Mucosa of rectum (tissue), 2 donors: ENCODE results near the gene B3GNT7.

Source experiments
- H3K27ac ChIP-seq, 2 donors: one replicate each; pipeline ENCODE4 v1.7.0; 2013; ENCODE audit warnings: inconsistent platforms in 2 of 2, low read depth in 2 of 2, low read length in 2 of 2
- H3K27me3 ChIP-seq, 2 donors: one replicate each; pipeline ENCODE4 v1.7.0; 2013; ENCODE audit warnings: low read length in 2 of 2; ENCODE audit not compliant: control insufficient read depth in 2 of 2, insufficient read depth in 2 of 2
- H3K36me3 ChIP-seq, 2 donors: one replicate each; pipeline ENCODE4 v1.7.0; 2013; ENCODE audit warnings: low read length in 2 of 2; ENCODE audit not compliant: control insufficient read depth in 2 of 2, insufficient read depth in 2 of 2
- H3K4me1 ChIP-seq, 2 donors: one replicate each; pipeline ENCODE4 v1.7.0; 2013; ENCODE audit warnings: low read length in 2 of 2, mild to moderate bottlenecking in 1 of 2; ENCODE audit not compliant: control insufficient read depth in 2 of 2, insufficient read depth in 2 of 2
- H3K4me3 ChIP-seq, 2 donors: one replicate each; pipeline ENCODE4 v1.7.0; 2013; ENCODE audit warnings: low read length in 2 of 2
- H3K9ac ChIP-seq, 2 donors: one replicate each; pipeline ENCODE4 v1.7.0; 2013; ENCODE audit warnings: low read length in 2 of 2, low read depth in 1 of 2, mild to moderate bottlenecking in 1 of 2
- H3K9me3 ChIP-seq, 2 donors: one replicate each; pipeline ENCODE4 v1.7.0; 2013; ENCODE audit warnings: low read length in 2 of 2; ENCODE audit not compliant: control insufficient read depth in 2 of 2
- donor health status: healthy.
- donor health status: Normal muscosa, but diverticular disease.

The B3GNT7 gene

DNA sequence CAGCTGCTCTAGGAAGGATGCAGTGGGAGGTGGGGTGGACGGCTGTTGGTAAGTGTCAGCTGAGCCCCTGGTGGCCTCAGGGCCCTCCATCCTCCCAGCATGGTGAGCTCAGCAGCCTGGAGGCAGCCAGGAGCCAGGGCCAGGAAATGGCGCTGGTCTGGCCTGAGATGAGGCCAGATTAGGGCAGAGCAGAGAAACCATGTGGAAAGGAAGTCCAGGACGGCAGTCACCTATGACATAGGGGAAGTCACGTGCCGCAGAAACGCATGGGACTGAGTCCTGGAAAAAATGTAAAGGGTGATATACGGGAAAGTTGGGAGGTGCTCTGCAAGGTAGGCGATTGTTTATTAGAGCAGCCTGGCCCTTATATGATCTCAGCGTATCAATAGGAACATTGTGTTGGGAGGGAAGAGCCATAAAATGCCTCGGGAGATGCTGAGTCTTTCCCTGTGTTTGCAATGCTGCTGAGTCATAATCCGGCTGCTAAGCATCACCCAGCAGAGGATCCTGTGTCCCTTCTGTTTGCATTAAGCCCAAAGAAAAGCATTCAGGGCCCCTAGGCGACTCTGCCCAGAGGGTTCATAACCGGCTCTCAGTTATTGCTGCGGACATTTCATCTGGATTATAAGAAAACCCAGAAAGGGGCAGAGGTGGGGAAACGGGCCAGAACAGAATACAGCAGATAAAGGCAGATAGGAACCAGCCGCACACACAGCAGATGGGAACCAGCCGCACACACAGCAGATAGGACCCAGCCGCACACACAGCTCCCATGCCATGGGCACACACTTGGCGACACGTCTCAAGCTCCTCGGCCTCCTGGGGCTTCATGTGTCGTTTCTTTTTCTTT lies 30.3 kb upstream of the B3GNT7 start:
- Histone ChIP-seq H3K27me3 (no peaks in the 10 kb centered on the region), H3K4me3 (peak overlapping the region; percentile 13 to 33), H3K36me3 (peaks cover 0 to 2% of the 10 kb centered on the region in 2 donors), H3K4me1 (peaks cover 4 to 12% of the 10 kb centered on the region in 2 donors), H3K9ac (peak overlapping the region in 1 of 2 donors; percentile 41), H3K9me3 (no peaks in the 10 kb centered on the region), H3K27ac (peak overlapping the region; percentile 12 to 80)

DNA sequence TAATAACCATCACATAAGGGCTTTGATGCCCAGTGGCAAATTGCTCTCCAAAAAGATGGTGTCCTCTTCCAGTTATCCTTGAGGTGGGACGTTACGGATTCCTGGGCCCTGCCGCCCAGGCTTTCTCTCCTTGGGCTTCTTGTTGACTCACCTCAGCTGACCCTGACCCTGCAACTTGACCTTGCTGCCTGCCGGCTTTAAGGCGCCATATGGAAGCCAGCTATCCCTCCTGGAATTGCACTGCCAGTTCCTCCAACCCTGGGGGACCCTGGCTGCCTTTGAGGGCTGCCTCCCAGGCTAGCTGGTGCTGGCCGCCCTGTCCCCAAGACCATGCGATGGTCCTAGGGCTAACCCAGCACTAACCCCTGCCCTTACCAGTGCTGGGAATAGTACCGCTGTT lies 28.3 kb upstream of the B3GNT7 start:
- Histone ChIP-seq H3K9ac (no peak overlapping the region), H3K27me3 (no peaks in the 10 kb centered on the region), H3K27ac (no peak overlapping the region), H3K4me3 (no peak overlapping the region), H3K4me1 (peaks cover 4 to 12% of the 10 kb centered on the region in 2 donors), H3K36me3 (peaks cover 0 to 2% of the 10 kb centered on the region in 2 donors), H3K9me3 (no peaks in the 10 kb centered on the region)

DNA sequence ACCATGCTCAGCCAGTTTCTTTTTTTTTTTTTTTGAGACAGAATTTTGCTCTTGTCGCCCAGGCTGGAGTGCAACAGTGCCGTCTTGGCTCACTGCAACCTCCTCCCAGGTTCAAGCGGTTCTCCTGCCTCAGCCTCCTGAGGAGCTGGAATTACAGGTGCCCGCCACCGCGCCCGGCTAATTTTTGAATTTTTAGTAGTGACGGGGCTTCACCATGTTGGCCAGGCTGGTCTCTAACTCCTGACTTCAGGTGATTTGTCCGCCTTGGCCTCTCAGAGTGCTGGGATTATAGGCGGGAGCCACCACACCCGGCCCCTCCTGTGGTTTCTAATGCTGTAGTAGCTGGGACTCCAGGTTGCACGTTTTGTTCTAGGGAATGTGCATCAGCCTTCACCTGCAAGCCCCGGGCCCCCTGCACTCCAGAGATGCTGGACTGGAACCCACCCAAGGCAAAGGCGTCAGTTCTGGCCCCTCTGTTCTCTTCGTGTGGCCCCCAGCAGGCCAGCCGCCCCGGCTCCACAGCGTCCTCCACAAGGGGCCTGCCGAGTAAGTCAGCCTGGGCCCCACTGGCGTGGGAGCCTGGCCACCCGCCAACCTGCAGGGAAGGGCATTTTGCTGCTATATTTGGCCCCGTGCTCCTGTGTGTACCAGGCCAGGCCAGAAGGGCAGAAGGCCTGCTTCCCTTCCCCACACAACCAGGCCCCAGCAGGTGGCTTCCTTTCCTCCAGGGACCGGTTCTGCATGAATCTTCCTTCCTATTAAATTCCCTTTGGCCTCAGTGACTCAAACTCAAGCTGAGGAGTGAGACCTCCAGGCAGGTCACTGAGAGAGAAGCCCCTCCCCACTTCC lies 25.7 kb upstream of the B3GNT7 start:
- H3K9me3 ChIP-seq: no peaks in the 10 kb centered on the region
- no peak overlapping the region for H3K4me3 ChIP-seq
- peaks cover 2 to 13% of the 10 kb centered on the region in 2 donors for H3K4me1 ChIP-seq
- H3K27me3 ChIP-seq: no peaks in the 10 kb centered on the region
- no peak overlapping the region for H3K9ac ChIP-seq
- H3K36me3 ChIP-seq: no peaks in the 10 kb centered on the region
- no peak overlapping the region for H3K27ac ChIP-seq

DNA sequence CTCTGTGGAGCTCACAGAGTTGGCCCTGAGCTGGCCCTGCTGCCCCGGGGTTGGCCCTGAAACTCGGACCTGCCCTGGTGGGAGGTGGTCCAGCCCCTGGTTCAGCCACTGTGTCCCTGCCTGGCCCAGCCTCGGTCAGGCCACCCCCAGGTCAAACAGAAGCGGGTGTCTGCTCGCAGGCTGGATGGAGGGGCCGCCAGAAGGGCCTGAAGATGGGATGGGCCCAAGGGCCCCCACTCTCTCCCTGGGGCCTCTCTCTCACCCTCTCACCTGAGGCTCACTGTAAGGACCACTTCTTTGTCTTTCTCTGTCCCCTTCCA lies 25.1 kb upstream of the B3GNT7 start:
- Histone ChIP-seq H3K9ac (no peak overlapping the region), H3K4me3 (no peak overlapping the region), H3K27me3 (no peaks in the 10 kb centered on the region), H3K27ac (no peak overlapping the region), H3K9me3 (no peaks in the 10 kb centered on the region), H3K36me3 (no peaks in the 10 kb centered on the region), H3K4me1 (peaks cover 0 to 9% of the 10 kb centered on the region in 2 donors)

- Histone ChIP-seq H3K27ac (no peak overlapping the region), H3K9ac (no peak overlapping the region)
Measured at GRCh38 chr2:231370749-231371429, 24.6 kb upstream of the B3GNT7 start.

GRCh38 chr2:231371430-231372054 lies 24.0 kb upstream of the B3GNT7 start:
- Histone ChIP-seq H3K9me3 (no peaks in the 10 kb centered on the region), H3K27me3 (no peaks in the 10 kb centered on the region), H3K4me3 (no peak overlapping the region), H3K9ac (no peak overlapping the region), H3K27ac (no peak overlapping the region), H3K4me1 (peaks cover 0 to 5% of the 10 kb centered on the region in 2 donors), H3K36me3 (no peaks in the 10 kb centered on the region)

More at GRCh38 chr2:231370749-231371429, 24.6 kb upstream of the B3GNT7 start:
- H3K36me3 ChIP-seq: no peaks in the 10 kb centered on the region
- no peaks in the 10 kb centered on the region for H3K9me3 ChIP-seq
- no peaks in the 10 kb centered on the region for H3K27me3 ChIP-seq
- H3K4me1 ChIP-seq: peaks cover 0 to 5% of the 10 kb centered on the region in 2 donors
- no peak overlapping the region for H3K4me3 ChIP-seq

GRCh38 chr2:231372326-231372725 lies 23.2 kb upstream of the B3GNT7 start:
- H3K9me3 ChIP-seq: no peaks in the 10 kb centered on the region
- no peak overlapping the region for H3K27ac ChIP-seq
- H3K4me3 ChIP-seq: no peak overlapping the region
- H3K27me3 ChIP-seq: no peaks in the 10 kb centered on the region
- peaks cover 0 to 5% of the 10 kb centered on the region in 2 donors for H3K4me1 ChIP-seq
- no peak overlapping the region for H3K9ac ChIP-seq
- no peaks in the 10 kb centered on the region for H3K36me3 ChIP-seq

DNA sequence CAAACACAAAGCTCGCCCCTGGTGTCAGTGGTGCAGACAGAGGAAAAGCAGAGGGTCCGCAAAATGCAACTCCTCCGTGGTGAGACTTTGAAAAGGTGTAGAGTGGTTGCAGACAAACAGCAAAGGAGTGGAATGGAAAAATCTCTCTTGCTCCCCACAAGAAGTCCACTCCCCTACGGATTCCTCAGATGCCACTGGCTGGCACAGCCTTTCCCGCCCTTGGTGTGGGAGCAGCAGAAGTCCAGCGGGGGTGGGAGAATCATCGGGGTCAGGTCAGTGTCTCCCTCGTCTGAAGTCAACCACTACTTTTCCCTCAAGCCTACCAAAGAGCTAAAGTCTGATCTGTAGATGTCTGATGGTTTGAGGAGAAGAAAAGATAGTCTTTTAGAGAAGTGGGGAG lies 22.3 kb upstream of the B3GNT7 start:
- Histone ChIP-seq H3K27ac (no peak overlapping the region), H3K4me1 (peaks cover 1 to 10% of the 10 kb centered on the region in 2 donors), H3K4me3 (no peak overlapping the region), H3K9me3 (no peaks in the 10 kb centered on the region), H3K27me3 (no peaks in the 10 kb centered on the region), H3K9ac (no peak overlapping the region), H3K36me3 (no peaks in the 10 kb centered on the region)

GRCh38 chr2:231373786-231374349 lies 21.6 kb upstream of the B3GNT7 start:
- no peaks in the 10 kb centered on the region for H3K36me3 ChIP-seq
- H3K9ac ChIP-seq: no peak overlapping the region
- H3K4me3 ChIP-seq: no peak overlapping the region
- H3K27me3 ChIP-seq: no peaks in the 10 kb centered on the region
- H3K9me3 ChIP-seq: no peaks in the 10 kb centered on the region
- peaks cover 8 to 17% of the 10 kb centered on the region in 2 donors for H3K4me1 ChIP-seq
- no peak overlapping the region for H3K27ac ChIP-seq
